NCI-H774 (cell line): ENCODE results near the gene GNAI3.

ENCODE experiments used
- DNase-seq: peaks from one replicate; lab custom pipeline; 2025; lab: John Stamatoyannopoulos, UW

GNAI3 gene

GRCh38 chr1:109637446-109637845 is 89.0 kb downstream of the GNAI3 start:
- DNase-seq: no peak

- no peak for DNase-seq
These were observed 90.8 kb downstream of the GNAI3 start for GRCh38 chr1:109639063-109639840.

GRCh38 chr1:109639841-109640184 is 91.4 kb downstream of the GNAI3 start:
- DNase-seq: no peak

- peak; percentile 21 for DNase-seq
These were observed 92.0 kb downstream of the GNAI3 start for GRCh38 chr1:109640285-109640865.

- no peak for DNase-seq
These were observed 92.8 kb downstream of the GNAI3 start for GRCh38 chr1:109641078-109641740.

GRCh38 chr1:109641861-109642260 is 93.4 kb downstream of the GNAI3 start:
- no peak for DNase-seq

GRCh38 chr1:109642626-109643025 is 94.2 kb downstream of the GNAI3 start:
- DNase-seq: no peak

GRCh38 chr1:109643385-109644230 is 95.2 kb downstream of the GNAI3 start:
- peak; percentile 58 for DNase-seq

GRCh38 chr1:109644670-109645069 is 96.3 kb downstream of the GNAI3 start:
- DNase-seq: no peak

GRCh38 chr1:109649491-109649914 is 101.1 kb downstream of the GNAI3 start:
- DNase-seq: no peak

GRCh38 chr1:109650609-109651008 is 102.2 kb downstream of the GNAI3 start:
- no peak for DNase-seq

GRCh38 chr1:109652402-109652801 is 104.0 kb downstream of the GNAI3 start:
- no peak for DNase-seq

- DNase-seq: no peak
These were observed 104.9 kb downstream of the GNAI3 start for GRCh38 chr1:109653306-109653705.

GRCh38 chr1:109654519-109654918 is 106.1 kb downstream of the GNAI3 start:
- no peak for DNase-seq

GRCh38 chr1:109655615-109656519 is 107.5 kb downstream of the GNAI3 start, which contains the start of gene GSTM4:
Gene GSTM4 (plus strand): TSS chr1:109656099. CDS start chr1:109656390, 291 bp downstream.
- DNase-seq: peak; percentile 24

- DNase-seq: no peak
These were observed 109.0 kb downstream of the GNAI3 start for GRCh38 chr1:109657395-109657794.

- DNase-seq: no peak
These were observed 109.6 kb downstream of the GNAI3 start for GRCh38 chr1:109657970-109658369.

- no peak for DNase-seq
These were observed 110.2 kb downstream of the GNAI3 start for GRCh38 chr1:109658533-109659042.

GRCh38 chr1:109659145-109659544 is 110.7 kb downstream of the GNAI3 start:
- no peak for DNase-seq

- DNase-seq: no peak
These were observed 111.7 kb downstream of the GNAI3 start for GRCh38 chr1:109659997-109660690.
